Panc1 (cell line): ENCODE measurements around the gene ASH1L. TPM values are rescaled to one million over a fixed set of nuclear protein-coding genes. Genes with fewer than 3 reads are reported as not detected.

ENCODE experiments used
- ATAC-seq: fragments of 200-7000 bp; cut with Tn5 transposase; 2 replicates; pipeline ENCODE4 v1.9.1; 2020; ENCODE audit warnings: mild to moderate bottlenecking, moderate library complexity
- BruUV-seq: library from RNA; stranded (reverse); fragments of 400-500 nt; replicated peaks from 2 replicates; lab custom pipeline; 2021; lab: Mats Ljungman, UMichigan
- CTCF ChIA-PET: fragments of 300-600 bp; sonication (Branson Sonifier 250); formaldehyde crosslinking; loops from one replicate; lab custom pipeline; 2022; ENCODE audit warnings: antibody characterized with exemption; lab: Charles Lee
- POLR2A ChIA-PET: fragments of 300-600 bp; sonication (Branson Sonifier 250); formaldehyde crosslinking; loops from one replicate; lab custom pipeline; 2022; ENCODE audit warnings: antibody characterized with exemption; lab: Charles Lee
- DNase-seq: peaks from one replicate; pipeline ENCODE4 v3.0.0-alpha.2; 2010; ENCODE audit warnings: low read depth, low spot score
- H3K27ac ChIP-seq: 2 replicates; pipeline ENCODE4 v1.5.1; 2011; ENCODE audit warnings: mild to moderate bottlenecking, low read length, inconsistent platforms
- H3K27me3 ChIP-seq: fragments of 200-500 bp; sonication (Bioruptor generic); 2 replicates; pipeline ENCODE4 v1.6.0; 2014; ENCODE audit warnings: low read length, inconsistent platforms; ENCODE audit not compliant: control insufficient read depth, insufficient read depth
- H3K36me3 ChIP-seq: fragments of 200-500 bp; sonication (Bioruptor generic); 2 replicates; pipeline ENCODE4 v1.5.1; 2014; ENCODE audit warnings: inconsistent platforms, mild to moderate bottlenecking, low read length, moderate library complexity; ENCODE audit not compliant: control insufficient read depth, insufficient read depth
- H3K4me1 ChIP-seq: 2 replicates; pipeline ENCODE4 v1.5.1; 2011; ENCODE audit warnings: inconsistent platforms, mild to moderate bottlenecking, low read length, moderate library complexity; ENCODE audit not compliant: control insufficient read depth, insufficient read depth
- H3K4me3 ChIP-seq, 2 experiments: 2 replicates each; pipeline ENCODE4 v1.5.1; 2011 to 2012; ENCODE audit warnings: low read depth in 2 of 2, low read length in 2 of 2, mild to moderate bottlenecking in 2 of 2, inconsistent platforms in 1 of 2, moderate library complexity in 1 of 2
- H3K9me3 ChIP-seq: fragments of 200-500 bp; sonication (Bioruptor generic); 2 replicates; pipeline ENCODE4 v1.5.1; 2014; ENCODE audit warnings: low read depth, mild to moderate bottlenecking, inconsistent platforms, low read length, moderate library complexity; ENCODE audit not compliant: control insufficient read depth, insufficient read depth
- CTCF ChIP-seq: fragments of 450-650 bp; IDR thresholded peaks from 2 replicates; pipeline ENCODE4 v1.5.1; 2017; ENCODE audit warnings: mild to moderate bottlenecking
- POLR2AphosphoS5 ChIP-seq: IDR thresholded peaks from 2 replicates; pipeline ENCODE4 v1.6.1; 2012; ENCODE audit warnings: mild to moderate bottlenecking, low read depth, low read length, moderate library complexity
- REST ChIP-seq, 2 experiments: IDR thresholded peaks; 2 replicates each; pipeline ENCODE4 v1.6.1; 2011 to 2012; ENCODE audit warnings: low read depth in 2 of 2, control low read depth in 1 of 2, low read length in 1 of 2, mild to moderate bottlenecking in 1 of 2, moderate library complexity in 1 of 2; ENCODE audit not compliant: insufficient read depth in 1 of 2
- SIN3A ChIP-seq: IDR thresholded peaks from 2 replicates; pipeline ENCODE4 v1.6.1; 2012; ENCODE audit warnings: low read depth, mild to moderate bottlenecking, low read length, moderate library complexity, borderline replicate concordance; ENCODE audit not compliant: insufficient read depth
- TCF7L2 ChIP-seq: IDR thresholded peaks from 2 replicates; pipeline ENCODE4 v1.6.1; 2011; ENCODE audit warnings: mild to moderate bottlenecking, low read depth, low read length, inconsistent platforms
- in situ Hi-C: cut with HindIII; loops from 2 replicates; pipeline ENCODE4 v1.10.0; 2016; ENCODE audit warnings: low sequenced_read_pairs, low pct_unique_long_range_greater_than_20kb
- intact Hi-C: fragments of 100-400 bp; cut with micrococcal nuclease; formaldehyde crosslinking; loops from one replicate; pipeline ENCODE4 v1.10.0; 2022; ENCODE audit not compliant: unreplicated experiment
- total RNA-seq: library from RNA; stranded (reverse); gene quantifications from one replicate; pipeline ENCODE4 v1.2.1, GENCODE V29; 2021; ENCODE audit not compliant: unreplicated experiment

The ASH1L gene
- total RNA-seq, 1 experiment from 2014 or later: 40.9 TPM

- in situ Hi-C loops: no loop called here
- intact Hi-C loops: no loop called here
- H3K36me3 ChIP-seq: peaks cover 7% of the 10 kb centered on the region; the same call in 1 of the 2 replicates
- H3K4me3 ChIP-seq: peak overlapping the region; percentile 99
- peaks cover 9% of the 10 kb centered on the region; the same call in 1 of the 2 replicates for H3K4me1 ChIP-seq
- TF ChIP-seq POLR2AphosphoS5 (no peak), REST (IDR thresholded peaks at IDR 0.05; ENCODE audit: insufficient read depth in 1 of 2, low read depth in 2 of 2, low read length in 1 of 2) (no peak), TCF7L2 (no peak), CTCF (no peak), SIN3A (no peak)
- ChIA-PET CTCF (no interaction called here), POLR2A (interaction anchor here (0.6 kb wide), 1 partner anchor 339 kb away, joined by 4 read pairs; no protein-coding TSS in a partner anchor)
- no peak for ATAC-seq
- BruUV-seq: no TSS peak
- DNase-seq: no peak
- peak overlapping the region; percentile 97 for H3K27ac ChIP-seq
- H3K27me3 ChIP-seq: no peaks in the 10 kb centered on the region
- no peaks in the 10 kb centered on the region for H3K9me3 ChIP-seq
Observed at GRCh38 chr1:155309423-155310021, 253.1 kb downstream of the ASH1L start.

- TSS peak; percentile 97 for BruUV-seq
- Histone ChIP-seq H3K9me3 (no peaks in the 10 kb centered on the region), H3K36me3 (peaks cover 7% of the 10 kb centered on the region; the same call in 1 of the 2 replicates), H3K27me3 (no peaks in the 10 kb centered on the region), H3K4me1 (peaks cover 9% of the 10 kb centered on the region; the same call in 1 of the 2 replicates), H3K4me3 (peak within 1 kb of the TSS; percentile 99), H3K27ac (peak within 1 kb of the TSS; percentile 97)
- ATAC-seq: peak; percentile 99
- ChIA-PET CTCF (interaction anchor here (0.6 to 2.1 kb wide), 3 partner anchors 8 to 292 kb away, joined by 4 to 16 read pairs (median 5); no protein-coding TSS in a partner anchor), POLR2A (interaction anchor here (0.6 kb wide), 1 partner anchor 1361 kb away, joined by 12 read pairs; no protein-coding TSS in a partner anchor)
- intact Hi-C loops: no loop called here
- DNase-seq: peak; percentile 96
- no peak for TF ChIP-seq CTCF
- peak in 1 of 2 experiments; percentile 28; a peak in 1 of 4 replicates for TF ChIP-seq REST (IDR thresholded peaks at IDR 0.05; ENCODE audit: insufficient read depth in 1 of 2, low read depth in 2 of 2, low read length in 1 of 2)
- peak; percentile 91 for TF ChIP-seq POLR2AphosphoS5
- peak; percentile 80 for TF ChIP-seq TCF7L2
- TF ChIP-seq SIN3A: peak; percentile 80; the same call in 1 of the 2 replicates
- in situ Hi-C loops: no loop called here
Observed at GRCh38 chr1:155308493-155309422, 253.8 kb downstream of the ASH1L start, which contains the start of gene FDPS. TSS of gene FDPS (plus strand) at chr1:155308866. CDS start at chr1:155309790, 924 bp downstream.
